AG08396 (cell line): Measurements from ENCODE around the gene CEP20.

ENCODE experiments used
- DNase-seq: peaks from one replicate; pipeline ENCODE4 v3.0.0; 2012; ENCODE audit warnings: low spot score, mixed read lengths

Gene CEP20

DNA sequence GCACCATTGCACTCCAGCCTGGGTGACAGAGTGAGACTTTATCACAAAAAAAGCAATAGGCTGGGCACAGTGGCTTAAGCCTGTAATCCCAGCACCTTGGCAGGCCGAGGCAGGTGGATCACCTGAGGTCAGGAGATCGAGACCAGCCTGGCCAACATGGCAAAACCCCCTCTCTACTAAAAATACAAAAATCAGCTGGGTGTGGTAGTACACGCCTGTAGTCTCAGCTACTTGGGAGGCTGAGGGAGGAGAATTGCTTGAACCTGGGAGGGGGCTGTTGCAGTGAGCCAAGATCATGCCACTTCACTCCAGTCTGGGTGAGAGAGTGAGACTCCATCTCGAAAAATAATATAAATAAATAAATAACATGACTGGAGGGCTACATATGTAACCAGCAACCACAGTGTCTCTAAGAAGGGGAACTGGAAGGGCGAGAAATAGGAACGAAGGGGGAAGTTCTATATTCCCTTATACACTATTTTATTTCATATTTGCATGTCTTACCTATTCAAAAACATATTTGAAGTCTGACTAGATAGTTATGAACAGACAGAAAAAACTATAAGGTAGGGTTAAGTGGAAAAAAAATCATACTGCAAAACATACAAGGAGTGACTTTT is 57.5 kb downstream of the CEP20 start:
- DNase-seq = no peak

DNA sequence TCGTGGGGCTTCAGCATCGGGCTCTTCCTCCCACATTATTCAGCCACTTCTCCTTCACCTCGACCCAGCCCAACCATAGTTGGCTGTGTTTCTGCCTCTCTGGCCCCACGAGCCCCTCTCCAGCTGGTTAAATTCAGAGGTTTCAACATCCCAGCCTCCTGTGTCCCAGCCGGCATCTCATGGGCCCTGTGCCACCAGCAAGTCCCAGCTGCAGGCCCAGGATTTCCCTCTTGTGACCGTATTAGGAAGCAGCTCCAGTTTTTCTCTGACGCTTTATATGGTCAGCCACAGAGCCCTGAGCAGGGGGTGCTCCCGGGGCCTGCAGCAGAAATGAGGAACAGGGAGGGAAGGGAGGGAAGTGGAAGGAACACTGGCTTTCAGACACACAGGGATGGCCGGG is 58.9 kb downstream of the CEP20 start:
- peak; percentile 55 for DNase-seq

DNA sequence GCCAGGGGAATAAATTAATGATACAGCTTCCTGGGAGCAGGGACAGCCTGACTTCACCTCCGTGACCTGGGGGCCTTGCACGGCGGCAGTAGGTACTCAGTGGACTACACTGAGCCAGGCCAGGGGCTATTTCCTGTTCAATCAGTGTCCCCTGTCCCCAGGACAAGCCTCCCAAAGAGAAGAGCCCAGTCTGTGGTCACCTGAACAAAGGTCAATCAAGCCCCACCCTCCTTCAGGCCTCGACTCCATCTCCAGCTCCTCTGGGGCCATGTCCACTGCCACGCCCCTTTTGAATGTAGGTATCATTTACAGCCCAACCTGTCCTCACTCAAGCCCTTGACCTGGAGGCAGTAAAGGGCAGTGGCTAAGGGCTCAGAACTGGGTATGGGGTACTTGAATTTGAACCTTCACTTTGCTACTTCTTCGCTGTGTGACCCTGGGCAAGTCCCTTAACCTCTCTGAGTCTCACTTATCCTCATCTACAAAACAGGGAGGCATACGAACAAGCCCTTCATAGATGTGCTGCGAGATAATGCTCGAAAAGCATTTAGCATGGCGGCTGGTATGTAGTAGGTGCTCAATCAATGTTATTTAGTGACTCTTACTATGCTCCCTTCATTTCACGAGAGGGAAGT is 60.6 kb downstream of the CEP20 start:
- no peak for DNase-seq

DNA sequence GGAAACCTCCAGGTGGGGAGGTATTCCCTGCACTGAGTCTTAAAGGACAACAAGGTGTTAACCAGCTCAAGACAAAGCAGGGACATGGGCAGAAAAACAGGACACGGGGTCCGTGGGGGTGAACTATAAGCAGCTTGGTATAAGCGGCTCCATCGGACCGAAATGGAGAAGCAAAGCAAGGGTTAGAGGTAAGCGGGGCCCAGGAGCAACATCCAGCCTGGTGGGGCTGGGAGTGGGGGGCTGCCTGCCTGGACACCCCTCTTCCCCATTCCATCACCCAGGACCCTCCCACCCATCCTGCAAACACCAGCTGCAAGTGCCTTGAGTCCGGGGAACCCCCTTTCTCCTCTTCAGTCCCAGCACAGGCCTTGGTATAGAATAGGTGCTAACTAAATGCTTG is 61.1 kb downstream of the CEP20 start:
- DNase-seq = no peak

DNA sequence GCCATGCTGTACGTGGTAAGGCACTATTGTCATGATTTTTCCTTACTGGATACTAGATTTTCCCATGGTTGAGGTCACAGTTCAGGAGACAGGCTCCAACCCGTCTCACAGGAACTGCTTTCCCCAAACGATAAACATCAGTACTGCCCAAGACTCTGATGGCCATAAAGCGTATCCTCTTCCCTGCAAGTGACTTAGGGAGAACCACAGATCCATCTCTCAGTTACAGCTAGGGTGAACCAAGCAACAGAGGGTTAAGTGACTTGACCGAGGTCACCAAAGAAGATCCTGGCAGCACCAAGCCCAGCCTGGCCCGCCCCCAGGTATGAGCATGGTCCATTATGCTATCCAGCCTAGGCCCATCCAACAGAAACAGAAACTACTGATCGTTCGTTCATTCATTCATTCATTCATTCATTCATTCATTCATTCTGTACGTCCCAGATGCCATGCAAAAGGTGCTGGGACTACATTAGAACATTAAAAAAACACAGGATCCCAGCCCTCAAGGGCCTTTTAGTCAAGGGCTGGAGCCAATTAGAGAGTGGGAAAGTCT is 62.6 kb downstream of the CEP20 start:
- no peak for DNase-seq

DNA sequence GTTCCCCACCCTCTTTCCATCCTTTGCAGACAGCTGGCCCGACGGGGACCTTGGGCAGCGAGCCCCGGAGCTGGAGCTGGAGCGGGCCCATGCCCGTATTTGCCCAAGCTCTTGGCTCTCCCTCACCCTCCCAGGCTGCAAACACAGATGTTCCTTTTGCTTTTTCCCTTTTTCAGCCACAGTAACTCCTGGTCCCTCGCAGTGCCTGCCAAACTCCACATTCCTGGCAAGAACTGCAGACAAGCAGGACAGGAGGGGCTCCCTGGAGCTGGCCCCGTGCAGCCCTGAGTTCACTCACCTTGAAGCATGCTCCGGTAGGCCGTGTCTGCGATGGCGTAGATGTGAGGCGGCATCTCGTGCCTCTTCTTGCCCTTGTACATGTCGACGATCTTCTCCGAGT is 65.4 kb downstream of the CEP20 start:
- no peak for DNase-seq

DNA sequence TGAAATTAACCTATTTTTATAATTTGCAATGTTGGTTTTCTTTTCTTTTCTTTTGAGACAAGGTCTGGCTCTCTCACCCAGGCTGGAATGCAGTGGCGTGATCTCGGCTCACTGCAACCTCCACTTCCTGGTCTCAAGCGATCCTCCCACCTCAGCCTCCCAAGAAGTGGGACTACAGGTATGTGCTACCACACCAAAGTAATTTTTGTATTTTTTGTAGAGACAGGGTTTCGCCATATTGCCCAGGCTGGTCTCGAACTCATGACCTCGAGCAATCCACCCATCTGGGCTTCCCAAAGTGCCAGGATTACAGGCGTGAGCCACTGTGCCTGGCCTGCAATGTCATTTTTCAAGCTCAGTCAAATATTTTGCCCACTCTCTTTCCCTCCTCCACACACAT is 67.6 kb downstream of the CEP20 start:
- no peak for DNase-seq

DNA sequence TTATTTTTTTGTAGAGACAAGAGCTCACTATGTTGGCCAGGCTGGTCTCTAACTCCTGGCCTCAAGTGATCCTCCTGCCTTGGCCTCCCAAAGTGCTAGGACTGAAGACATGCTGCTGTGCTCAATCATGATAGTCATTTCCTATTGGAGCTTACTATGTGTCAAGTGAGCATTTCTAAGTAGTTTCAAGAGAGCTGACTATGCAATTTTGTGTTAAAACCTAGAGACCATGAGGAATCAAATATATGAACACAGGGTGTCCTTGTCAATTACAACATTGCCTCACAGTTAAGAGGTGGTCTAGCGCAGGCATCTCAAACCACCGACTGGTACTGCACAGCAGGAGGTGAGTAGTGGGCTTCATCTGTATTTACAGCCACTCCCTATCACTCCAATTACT is 69.4 kb downstream of the CEP20 start:
- no peak for DNase-seq

DNA sequence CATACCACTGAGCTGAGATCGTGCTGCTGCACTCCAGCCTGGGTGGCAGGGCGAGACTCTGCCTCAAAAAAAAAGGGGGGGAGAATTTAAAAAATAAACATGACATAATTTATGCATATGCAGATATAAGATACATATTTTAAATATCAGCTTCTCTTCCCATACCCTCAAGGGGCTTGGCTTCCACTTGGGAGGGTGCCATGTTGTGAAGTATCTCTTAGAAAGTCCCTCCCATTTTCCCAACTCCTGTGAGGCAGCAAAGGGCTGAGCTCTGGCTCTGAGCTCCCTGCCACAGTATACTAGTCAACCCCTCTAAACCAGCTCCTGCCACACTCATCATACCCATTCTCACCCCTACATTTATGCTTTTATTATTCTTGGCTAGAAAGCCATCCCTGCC is 71.0 kb downstream of the CEP20 start:
- DNase-seq = no peak

DNA sequence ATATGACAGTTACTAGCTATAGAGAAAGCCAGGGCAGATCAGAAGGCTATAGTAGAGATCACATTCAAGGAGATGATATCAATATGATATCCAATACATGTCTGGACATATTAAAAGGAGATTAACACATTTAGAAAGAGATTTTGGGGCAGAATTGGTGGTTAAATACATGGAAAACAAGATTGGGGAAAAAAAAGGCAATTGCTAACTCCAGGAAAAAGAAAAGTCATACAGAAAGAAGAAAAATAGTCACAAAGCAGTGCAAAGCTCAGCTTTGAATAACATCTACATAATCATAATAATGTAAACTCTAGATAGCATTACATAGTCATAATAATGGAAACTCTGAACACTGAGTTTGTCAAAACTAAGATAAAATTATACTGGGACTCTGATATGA is 72.2 kb downstream of the CEP20 start:
- DNase-seq = no peak
